Calu3 (cell line): ENCODE results near the gene ARMC6. TPM values are rescaled to one million over a fixed set of nuclear protein-coding genes. Genes with fewer than 3 reads are reported as not detected.

Source experiments
- BruUV-seq: library from RNA; stranded (reverse); fragments of 400-500 nt; replicated peaks from 2 replicates; lab custom pipeline; 2021; lab: Mats Ljungman, UMichigan
- CTCF ChIA-PET: fragments of 300-600 bp; sonication (Branson Sonifier 250); formaldehyde crosslinking; loops from one replicate; lab custom pipeline; 2022; ENCODE audit warnings: antibody characterized with exemption; lab: Charles Lee
- DNase-seq: peaks from one replicate; pipeline ENCODE4 v3.0.0; 2022
- H3K27ac Mint-ChIP-seq: one replicate; pipeline ENCODE4 v1.8.0; 2022; ENCODE audit warnings: mixed read lengths; ENCODE audit not compliant: unreplicated experiment
- H3K27me3 Mint-ChIP-seq: one replicate; pipeline ENCODE4 v1.8.0; 2022; ENCODE audit warnings: mixed read lengths; ENCODE audit not compliant: unreplicated experiment
- H3K36me3 Mint-ChIP-seq: one replicate; pipeline ENCODE4 v1.8.0; 2022; ENCODE audit warnings: mild to moderate bottlenecking, moderate library complexity, mixed read lengths; ENCODE audit not compliant: insufficient read depth, unreplicated experiment
- H3K4me1 Mint-ChIP-seq: one replicate; pipeline ENCODE4 v1.8.0; 2022; ENCODE audit warnings: mild to moderate bottlenecking, low read depth, mixed read lengths; ENCODE audit not compliant: unreplicated experiment
- H3K4me3 Mint-ChIP-seq: one replicate; pipeline ENCODE4 v1.8.0; 2022; ENCODE audit warnings: mild to moderate bottlenecking, low read depth, moderate library complexity, mixed read lengths; ENCODE audit not compliant: unreplicated experiment
- H3K9me3 Mint-ChIP-seq: one replicate; pipeline ENCODE4 v1.8.0; 2022; ENCODE audit warnings: low read depth, mixed read lengths; ENCODE audit not compliant: unreplicated experiment
- CTCF ChIP-seq: fragments of 200-600 bp; IDR thresholded peaks from one replicate; pipeline ENCODE4 v1.8.0; 2022; ENCODE audit warnings: antibody characterized with exemption; ENCODE audit not compliant: unreplicated experiment
- intact Hi-C: fragments of 100-400 bp; cut with micrococcal nuclease; formaldehyde crosslinking; loops from one replicate; pipeline ENCODE4 v1.10.0; 2022; ENCODE audit not compliant: unreplicated experiment
- total RNA-seq: library from RNA; stranded (reverse); gene quantifications from 2 replicates; pipeline ENCODE4 v1.2.3, GENCODE V29; 2022

The ARMC6 gene
- total RNA-seq, 1 experiment from 2014 or later = 24.0 TPM

- DNase-seq = no peak
- Mint-ChIP-seq H3K9me3 (no peaks in the 10 kb centered on the region), H3K4me3 (no peak overlapping the region), H3K4me1 (no peaks in the 10 kb centered on the region), H3K27me3 (no peaks in the 10 kb centered on the region), H3K36me3 (peaks cover 14% of the 10 kb centered on the region), H3K27ac (no peak overlapping the region)
- CTCF ChIA-PET = no interaction called here
- TSS peak; percentile 52 for BruUV-seq
- TF ChIP-seq CTCF = no peak
- intact Hi-C loops = no loop called here
Measured at GRCh38 chr19:18992696-18993095, 40.7 kb upstream of the ARMC6 start.

GRCh38 chr19:18993115-18993514, 40.3 kb upstream of the ARMC6 start:
- TF ChIP-seq CTCF = no peak
- Mint-ChIP-seq H3K27ac (no peak overlapping the region), H3K36me3 (peaks cover 15% of the 10 kb centered on the region), H3K9me3 (no peaks in the 10 kb centered on the region), H3K27me3 (no peaks in the 10 kb centered on the region), H3K4me3 (no peak overlapping the region), H3K4me1 (no peaks in the 10 kb centered on the region)
- no peak for DNase-seq
- no TSS peak for BruUV-seq
- CTCF ChIA-PET = no interaction called here
- intact Hi-C loops = no loop called here

- CTCF ChIA-PET = no interaction called here
Measured at GRCh38 chr19:18995804-18996241, 37.6 kb upstream of the ARMC6 start.

GRCh38 chr19:18996351-18996750, 37.1 kb upstream of the ARMC6 start:
- no peak for TF ChIP-seq CTCF
- peaks cover 24% of the 10 kb centered on the region for H3K36me3 Mint-ChIP-seq
- no peaks in the 10 kb centered on the region for H3K9me3 Mint-ChIP-seq

More at GRCh38 chr19:18995804-18996241, 37.6 kb upstream of the ARMC6 start:
- Mint-ChIP-seq H3K36me3 (peaks cover 21% of the 10 kb centered on the region), H3K4me1 (peaks cover 11% of the 10 kb centered on the region), H3K9me3 (no peaks in the 10 kb centered on the region), H3K27ac (no peak overlapping the region), H3K27me3 (no peaks in the 10 kb centered on the region), H3K4me3 (no peak overlapping the region)
- BruUV-seq = no TSS peak
- TF ChIP-seq CTCF = no peak
- intact Hi-C loops = no loop called here
- DNase-seq = peak; percentile 46

More at GRCh38 chr19:18996351-18996750, 37.1 kb upstream of the ARMC6 start:
- Mint-ChIP-seq H3K27ac (no peak overlapping the region), H3K4me3 (no peak overlapping the region), H3K4me1 (peaks cover 11% of the 10 kb centered on the region), H3K27me3 (no peaks in the 10 kb centered on the region)
- intact Hi-C loops = no loop called here
- BruUV-seq = no TSS peak
- CTCF ChIA-PET = no interaction called here
- no peak for DNase-seq
